GM12873 (cell line): Measurements from ENCODE around the gene CCR4.

Experiments
- TF ChIP-seq, protein P1 (sequence below): IDR thresholded peaks from 2 replicates; pipeline ENCODE4 v1.5.1; 2012; ENCODE audit warnings: low read depth, mild to moderate bottlenecking, moderate library complexity, low read length, control low read depth; ENCODE audit not compliant: insufficient read depth; ENCODE audit errors: missing control alignments

CCR4 gene

DNA sequence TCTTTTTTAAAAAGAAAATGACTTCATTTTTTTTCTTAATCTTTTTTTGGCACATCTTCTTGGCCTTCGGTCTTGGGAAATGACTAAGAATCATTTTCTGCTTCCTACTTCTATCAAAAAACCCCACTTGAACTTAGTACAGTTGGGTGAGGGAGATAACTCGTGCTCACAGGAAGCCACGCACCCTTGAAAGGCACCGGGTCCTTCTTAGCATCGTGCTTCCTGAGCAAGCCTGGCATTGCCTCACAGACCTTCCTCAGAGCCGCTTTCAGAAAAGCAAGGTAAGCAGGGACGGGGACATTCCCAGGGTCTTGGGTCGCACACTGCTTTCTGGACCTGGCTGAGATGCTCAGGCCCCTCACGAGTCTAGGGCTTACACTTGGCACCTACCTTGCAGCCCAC lies at the start of gene CCR4:
Gene CCR4 (plus strand): TSS at position 235 of the 402 bp plus-strand sequence. CDS start 1,779 bp downstream, outside the sequence.
- TF ChIP-seq, protein P1, sequence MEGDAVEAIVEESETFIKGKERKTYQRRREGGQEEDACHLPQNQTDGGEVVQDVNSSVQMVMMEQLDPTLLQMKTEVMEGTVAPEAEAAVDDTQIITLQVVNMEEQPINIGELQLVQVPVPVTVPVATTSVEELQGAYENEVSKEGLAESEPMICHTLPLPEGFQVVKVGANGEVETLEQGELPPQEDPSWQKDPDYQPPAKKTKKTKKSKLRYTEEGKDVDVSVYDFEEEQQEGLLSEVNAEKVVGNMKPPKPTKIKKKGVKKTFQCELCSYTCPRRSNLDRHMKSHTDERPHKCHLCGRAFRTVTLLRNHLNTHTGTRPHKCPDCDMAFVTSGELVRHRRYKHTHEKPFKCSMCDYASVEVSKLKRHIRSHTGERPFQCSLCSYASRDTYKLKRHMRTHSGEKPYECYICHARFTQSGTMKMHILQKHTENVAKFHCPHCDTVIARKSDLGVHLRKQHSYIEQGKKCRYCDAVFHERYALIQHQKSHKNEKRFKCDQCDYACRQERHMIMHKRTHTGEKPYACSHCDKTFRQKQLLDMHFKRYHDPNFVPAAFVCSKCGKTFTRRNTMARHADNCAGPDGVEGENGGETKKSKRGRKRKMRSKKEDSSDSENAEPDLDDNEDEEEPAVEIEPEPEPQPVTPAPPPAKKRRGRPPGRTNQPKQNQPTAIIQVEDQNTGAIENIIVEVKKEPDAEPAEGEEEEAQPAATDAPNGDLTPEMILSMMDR, result no peak

DNA sequence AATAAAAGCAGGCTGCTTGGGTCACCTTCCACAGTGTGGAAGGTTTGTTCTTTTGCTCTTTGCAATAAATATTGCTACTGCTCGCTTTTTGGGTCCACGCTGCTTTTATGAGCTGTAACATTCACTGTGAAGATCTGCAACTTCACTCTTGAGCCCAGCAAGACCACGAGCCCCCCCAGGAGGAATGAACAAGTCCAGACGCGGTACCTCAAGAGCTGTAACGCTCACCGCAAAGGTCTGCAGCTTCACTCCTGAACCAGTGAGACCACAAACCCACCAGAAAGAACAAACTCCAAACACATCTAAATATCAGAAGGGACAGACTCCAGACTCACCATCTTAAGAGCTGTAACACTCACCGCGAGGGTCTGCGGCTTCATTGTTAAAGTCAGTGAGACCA lies 47.5 kb upstream of the CCR4 start:
- TF ChIP-seq, protein P1, result no peak

- TF ChIP-seq, protein P1, result no peak
These were observed 41.4 kb upstream of the CCR4 start for GRCh38 chr3:32909999-32910398.

DNA sequence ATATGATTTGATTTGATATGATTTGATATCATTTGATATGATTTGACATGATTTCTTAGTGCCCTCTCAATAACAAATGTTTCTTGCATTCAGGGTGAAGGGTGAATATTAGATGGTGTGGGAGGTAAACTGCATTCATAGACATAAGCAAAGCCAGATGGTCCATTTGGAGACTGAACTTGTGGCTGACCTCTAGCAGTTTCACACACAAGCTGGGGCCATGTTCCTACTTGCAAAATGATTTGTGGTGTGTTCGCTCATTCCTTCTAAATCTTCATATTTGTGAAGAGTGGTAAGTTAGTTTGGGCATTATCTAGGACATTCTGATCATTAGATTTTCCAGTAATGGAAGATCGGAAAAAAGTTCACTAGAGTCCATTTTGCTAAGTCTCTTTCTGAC lies 40.5 kb upstream of the CCR4 start:
- TF ChIP-seq, protein P1, result no peak

DNA sequence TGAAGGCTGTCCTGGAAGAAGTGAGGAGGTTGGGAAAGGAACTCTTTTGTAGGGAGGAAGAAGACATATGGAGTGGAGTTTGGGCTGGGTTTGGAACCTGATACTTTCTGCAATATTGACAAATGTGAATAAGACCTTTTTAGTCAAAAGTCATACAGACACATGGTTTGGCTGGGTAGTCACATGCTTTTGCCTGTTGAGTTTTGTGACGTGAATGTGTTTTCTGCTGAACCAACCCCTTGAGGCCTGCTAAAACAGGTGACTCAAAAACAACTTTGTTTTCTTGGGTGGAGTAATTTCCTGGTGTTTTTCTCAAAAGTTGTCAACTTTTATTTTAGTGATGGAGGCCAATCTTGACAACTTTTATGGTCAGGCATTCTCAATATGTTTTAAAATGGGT lies 39.4 kb upstream of the CCR4 start:
- TF ChIP-seq, protein P1, result no peak

DNA sequence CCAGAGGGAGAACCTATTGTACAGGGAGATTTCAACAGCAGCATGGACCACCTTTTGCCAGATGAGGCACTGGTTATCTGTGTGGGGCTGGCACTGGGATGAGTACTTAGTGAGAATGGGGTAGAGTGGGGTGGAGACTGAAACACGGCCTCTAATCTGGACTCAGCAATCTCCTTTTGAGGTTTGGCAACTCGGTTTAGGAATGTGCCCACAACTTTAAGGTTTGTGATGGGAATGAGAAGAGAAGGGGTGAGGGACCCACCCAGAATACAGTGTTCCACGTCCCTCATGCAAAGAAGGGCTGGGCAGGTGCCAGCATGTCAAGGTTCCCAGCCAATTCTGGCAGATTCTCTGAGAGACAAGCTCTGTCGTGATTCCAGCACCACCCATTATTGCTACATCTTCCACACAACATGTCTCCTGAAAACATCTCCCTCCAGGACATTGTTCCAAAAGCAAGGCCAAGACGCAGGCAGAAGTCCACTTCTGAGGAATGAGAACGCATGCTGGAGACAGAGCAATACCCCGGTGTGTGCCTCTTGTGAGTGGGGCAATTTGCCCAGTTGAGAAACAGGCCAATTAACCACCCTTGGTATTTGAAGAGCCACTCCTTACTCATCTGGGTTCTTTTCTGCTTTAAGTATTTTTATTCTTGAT lies 37.5 kb upstream of the CCR4 start:
- TF ChIP-seq, protein P1, result no peak

DNA sequence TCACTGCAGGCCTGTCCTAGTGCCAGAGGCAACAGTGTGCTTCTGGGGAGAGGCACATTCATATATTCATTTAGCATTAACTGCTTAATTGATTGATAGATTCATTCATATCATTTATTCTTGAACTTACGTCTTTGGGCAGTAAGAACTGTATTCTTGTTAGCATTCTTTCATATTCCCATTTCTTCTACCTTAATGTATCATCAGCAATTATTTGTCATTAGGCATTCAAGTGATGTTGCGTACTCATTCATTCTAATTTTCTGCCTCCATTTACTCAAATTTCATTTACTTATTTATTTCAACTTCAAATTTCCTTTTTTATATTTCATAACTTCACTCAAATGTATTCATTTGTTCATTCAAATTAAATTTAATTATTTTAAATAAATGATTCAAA lies 31.5 kb upstream of the CCR4 start:
- TF ChIP-seq, protein P1, result no peak

GRCh38 chr3:32922078-32922477 lies 29.4 kb upstream of the CCR4 start:
- TF ChIP-seq, protein P1, result no peak
